SU-DHL-6 (cell line): ENCODE data around the gene C1orf21.

Experiments used
- CTCF ChIP-seq: fragments of 200-600 bp; sonication (generic); IDR thresholded peaks from one replicate; pipeline ENCODE4 v1.5.1; 2017; ENCODE audit warnings: antibody characterized with exemption, mild to moderate bottlenecking, low read length, moderate library complexity; ENCODE audit not compliant: insufficient read depth, poor library complexity, severe bottlenecking
- EZH2phosphoT487 ChIP-seq: fragments of 200-600 bp; sonication (generic), shearing (Covaris generic); conservative IDR thresholded peaks from 2 replicates; pipeline ENCODE4 v1.6.1; 2018; ENCODE audit warnings: mild to moderate bottlenecking, antibody characterized with exemption, low read length, moderate library complexity, mixed read lengths

GRCh38 chr1:184647471-184647870 is 260.6 kb downstream of the C1orf21 start:
- TF ChIP-seq CTCF, result no peak
- no peak for TF ChIP-seq EZH2phosphoT487
